Sigmoid colon (tissue), 3 donors: ENCODE data around the gene ACSM6.

Experiments used
- CTCF ChIP-seq, 4 experiments: fragments of 450-650 bp in 3 of 4; fragments of 200-600 bp in 1 of 4; IDR thresholded peaks; one replicate each; pipeline ENCODE4 v1.5.1; 2016 to 2019; ENCODE audit warnings: antibody characterized with exemption in 4 of 4, mild to moderate bottlenecking in 3 of 4, moderate library complexity in 2 of 4
- POLR2A ChIP-seq, 2 donors: fragments of 450-650 bp; IDR thresholded peaks; one replicate each; pipeline ENCODE4 v1.6.1; 2016; ENCODE audit warnings: antibody characterized with exemption in 2 of 2, mild to moderate bottlenecking in 2 of 2, moderate library complexity in 2 of 2

- TF ChIP-seq CTCF (IDR thresholded peaks at IDR 0.05) (no peak), POLR2A (IDR thresholded peaks at IDR 0.05) (no peak)
Observed at GRCh38 chr10:95253007-95253406, 59.0 kb downstream of the ACSM6 start.
